GM20431 (cell line): Measurements from ENCODE around the gene PHACTR1.

Source experiments
- in situ Hi-C: fragments of 300-500 bp; cut with MseI, MboI; formaldehyde crosslinking; loops from one replicate; pipeline ENCODE4 v1.15.0; 2020; ENCODE audit warnings: low sequenced_read_pairs; ENCODE audit not compliant: unreplicated experiment

PHACTR1 gene

DNA sequence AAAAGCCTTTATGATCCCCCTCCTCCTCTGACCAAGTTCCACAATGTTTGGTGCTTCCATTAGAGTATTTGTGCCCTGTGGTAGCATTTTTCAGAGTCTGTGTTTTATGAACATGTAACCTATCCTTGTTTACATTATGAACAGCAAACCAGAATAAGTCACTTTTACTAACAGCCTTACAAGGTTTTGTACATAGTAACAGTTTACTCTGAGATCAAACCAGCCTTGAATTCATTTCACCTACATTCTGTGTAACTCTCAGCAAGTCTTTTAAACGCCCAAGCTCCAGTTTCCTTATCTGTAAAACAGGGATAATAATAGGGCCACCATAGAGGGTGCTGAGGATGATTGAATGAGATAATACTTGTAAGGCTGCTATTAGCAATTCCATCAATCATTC lies 175.0 kb downstream of the PHACTR1 start:
- in situ Hi-C loops = loop anchor here (25.0 kb wide), 1 partner anchor 1304 kb away; no protein-coding TSS in a partner anchor

DNA sequence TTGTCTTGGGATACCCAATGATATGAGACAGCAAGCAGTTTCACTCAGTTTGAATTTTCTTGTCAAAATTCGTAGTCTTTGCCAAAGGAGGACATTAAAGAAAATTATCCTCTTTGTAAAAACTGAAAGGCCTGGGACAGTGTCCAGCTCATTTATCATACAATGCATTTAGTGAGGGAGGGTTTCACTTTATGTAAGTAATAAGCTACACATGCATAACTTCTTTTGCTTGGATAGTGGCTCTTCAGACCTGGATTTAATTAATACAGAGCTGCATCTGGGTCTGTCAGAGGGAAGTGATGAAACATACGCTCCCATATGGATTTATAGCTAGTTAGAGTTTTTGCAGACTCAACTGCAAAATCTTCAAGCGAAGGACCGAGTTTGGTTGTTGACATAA lies 175.6 kb downstream of the PHACTR1 start:
- in situ Hi-C loops = loop anchor here (25.0 kb wide), 1 partner anchor 1305 kb away; no protein-coding TSS in a partner anchor

DNA sequence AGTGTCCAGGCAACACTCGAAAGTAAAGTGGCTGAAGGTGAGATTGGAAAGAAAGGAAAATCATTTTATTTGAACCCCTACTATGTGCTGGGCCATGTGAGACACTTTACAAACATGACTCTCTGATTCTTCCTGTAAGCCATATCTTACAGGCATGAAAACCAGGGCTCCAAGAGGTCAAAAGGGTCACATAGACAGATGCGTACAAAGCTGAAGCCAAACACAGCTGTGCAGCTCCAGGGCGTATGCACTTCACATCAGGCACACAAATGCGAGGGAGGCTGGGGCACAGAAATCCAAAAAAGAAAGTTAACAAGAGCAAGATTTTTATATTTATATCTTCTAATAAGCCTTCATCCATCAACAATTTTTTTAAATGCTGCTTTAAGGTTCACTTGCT lies 176.5 kb downstream of the PHACTR1 start:
- in situ Hi-C loops = loop anchor here (25.0 kb wide), 1 partner anchor 1306 kb away; no protein-coding TSS in a partner anchor

DNA sequence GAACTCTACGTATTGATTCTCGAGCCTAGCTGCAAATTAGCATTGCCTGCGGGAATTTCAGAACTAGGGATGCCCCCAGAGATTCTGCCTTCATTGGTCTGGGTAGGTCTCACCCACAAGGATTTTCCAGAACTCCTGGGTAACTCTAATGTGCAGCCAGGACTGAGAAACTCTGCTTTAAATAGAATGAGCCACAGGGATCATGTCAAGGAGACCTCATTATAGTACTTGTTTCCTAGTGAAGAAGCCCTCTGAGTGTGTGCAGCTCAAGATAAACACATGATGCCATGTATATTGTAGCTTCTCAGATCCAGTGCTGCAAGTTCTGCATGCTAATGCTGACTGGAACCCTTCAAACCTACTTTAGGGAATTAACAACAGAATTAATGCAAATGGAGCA lies 179.2 kb downstream of the PHACTR1 start:
- in situ Hi-C loops = loop anchor here (25.0 kb wide), 1 partner anchor 1308 kb away; no protein-coding TSS in a partner anchor

DNA sequence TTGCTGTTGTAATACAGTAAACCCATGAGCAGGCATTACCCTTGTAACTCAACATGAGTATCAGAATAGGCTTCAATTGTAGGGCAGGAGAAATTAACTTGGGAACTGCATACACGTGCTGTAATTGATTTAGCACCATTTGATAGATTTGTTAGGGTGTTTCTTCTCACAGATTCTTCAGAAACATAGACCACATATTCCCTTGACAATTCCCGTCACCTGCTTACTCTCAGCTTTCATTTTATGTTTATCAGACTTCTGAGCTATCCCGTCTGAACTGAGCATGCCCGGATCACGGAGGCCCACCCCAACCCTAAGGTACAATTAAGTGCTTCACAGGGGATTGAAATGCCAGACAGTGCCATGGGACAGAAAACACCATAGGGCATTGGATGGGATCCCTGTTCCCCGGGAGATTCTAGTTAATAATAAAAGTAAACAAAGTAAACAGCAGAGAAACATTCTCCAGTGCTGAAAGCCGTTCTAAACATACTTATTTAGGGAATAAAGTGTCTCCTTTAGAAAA lies 179.7 kb downstream of the PHACTR1 start:
- in situ Hi-C loops = loop anchor here (25.0 kb wide), 1 partner anchor 1309 kb away; no protein-coding TSS in a partner anchor

DNA sequence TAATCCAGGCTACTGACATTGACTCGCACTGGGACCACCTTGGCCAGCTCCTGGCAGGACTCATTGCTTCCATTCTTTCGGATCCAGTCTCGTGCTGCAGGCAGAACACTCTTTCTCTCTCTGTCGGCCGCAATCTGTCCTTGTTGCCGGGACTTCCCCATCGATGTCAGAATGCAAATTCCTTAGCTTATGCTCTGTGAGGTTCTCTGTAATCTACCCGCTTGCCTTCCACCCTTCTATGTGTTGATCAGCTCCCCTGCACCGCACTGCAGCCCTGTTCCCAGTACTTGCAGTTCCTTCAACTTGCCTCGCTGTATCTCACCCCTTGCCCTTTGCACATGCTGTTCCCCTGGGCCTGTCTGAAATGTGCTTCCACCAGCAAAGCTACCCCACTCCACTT lies 182.0 kb downstream of the PHACTR1 start:
- in situ Hi-C loops = loop anchor here (25.0 kb wide), 1 partner anchor 1311 kb away; no protein-coding TSS in a partner anchor

DNA sequence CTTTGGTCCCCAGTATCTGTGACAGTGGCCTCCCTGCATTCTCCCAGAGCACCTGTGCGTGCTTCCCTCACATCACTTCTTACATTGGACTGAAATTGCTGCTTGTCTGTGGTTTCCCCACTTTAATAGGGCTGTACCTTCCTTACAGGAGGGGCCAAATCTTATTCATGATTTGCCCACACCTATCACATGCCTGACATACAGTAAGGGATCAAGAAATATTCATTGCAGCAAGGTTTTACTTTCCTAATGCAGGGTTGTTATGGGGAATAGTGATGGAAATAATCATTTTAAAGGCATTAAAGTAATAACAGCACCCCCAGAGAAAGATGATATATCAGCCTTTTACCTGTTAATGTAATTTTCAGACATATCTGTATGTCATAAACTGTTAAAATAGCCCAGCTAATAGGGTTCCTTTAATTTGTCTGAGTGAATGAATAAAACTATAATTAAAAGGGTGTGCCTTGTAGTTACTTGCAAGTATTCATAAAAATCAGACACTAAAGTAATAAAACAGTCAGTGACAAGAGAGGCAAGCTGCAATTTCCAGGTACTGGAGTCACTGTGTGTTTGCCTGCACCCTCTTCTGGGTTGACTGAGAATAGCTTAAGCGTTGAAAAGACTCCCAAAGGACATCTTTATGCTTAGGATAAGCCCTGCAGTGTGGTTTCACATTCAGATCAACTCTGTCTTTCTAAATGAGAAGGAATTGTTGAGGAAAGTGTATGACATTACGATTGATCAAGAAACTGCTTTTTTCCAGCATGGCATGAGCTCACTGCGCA lies 182.7 kb downstream of the PHACTR1 start:
- in situ Hi-C loops = loop anchor here (25.0 kb wide), 1 partner anchor 1312 kb away; no protein-coding TSS in a partner anchor

DNA sequence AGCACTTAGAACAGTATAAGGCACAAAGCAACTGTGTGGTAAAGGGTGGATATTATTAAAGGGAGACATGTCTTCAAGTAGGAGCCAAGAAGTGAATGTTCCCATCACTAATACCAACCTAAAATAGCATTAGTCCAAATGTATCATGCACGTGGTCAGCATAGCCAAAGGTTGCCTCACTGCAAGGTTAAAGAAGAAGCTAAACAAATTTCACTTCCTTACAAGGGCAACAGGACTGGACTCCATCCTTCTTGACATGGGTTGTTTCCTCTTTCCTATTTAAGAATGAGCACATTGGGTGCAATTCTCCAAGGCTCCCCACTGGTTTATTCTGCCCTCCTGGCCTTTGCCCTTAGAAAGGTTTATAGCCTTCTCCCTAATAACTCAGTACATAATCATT lies 186.7 kb downstream of the PHACTR1 start:
- in situ Hi-C loops = no loop called here

DNA sequence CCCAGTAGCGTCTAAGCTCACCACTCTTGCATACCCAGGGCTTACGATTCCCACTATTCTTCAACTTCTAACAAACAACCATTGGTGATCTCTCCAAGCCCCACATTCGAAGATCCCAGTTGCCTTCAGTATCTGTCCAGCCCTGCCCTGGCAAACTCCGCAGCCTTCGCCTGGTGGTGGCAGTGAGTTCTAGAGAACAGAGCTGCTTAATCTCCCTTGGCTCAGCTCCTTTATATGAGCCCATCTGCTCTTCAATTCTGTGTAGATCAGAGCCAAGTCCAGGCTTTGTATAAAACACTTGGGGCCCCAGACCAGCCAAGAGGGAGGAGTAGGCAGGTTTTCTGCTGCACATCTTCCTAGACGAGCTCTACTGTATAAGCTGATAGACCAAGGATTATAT lies 193.3 kb downstream of the PHACTR1 start:
- in situ Hi-C loops = no loop called here

DNA sequence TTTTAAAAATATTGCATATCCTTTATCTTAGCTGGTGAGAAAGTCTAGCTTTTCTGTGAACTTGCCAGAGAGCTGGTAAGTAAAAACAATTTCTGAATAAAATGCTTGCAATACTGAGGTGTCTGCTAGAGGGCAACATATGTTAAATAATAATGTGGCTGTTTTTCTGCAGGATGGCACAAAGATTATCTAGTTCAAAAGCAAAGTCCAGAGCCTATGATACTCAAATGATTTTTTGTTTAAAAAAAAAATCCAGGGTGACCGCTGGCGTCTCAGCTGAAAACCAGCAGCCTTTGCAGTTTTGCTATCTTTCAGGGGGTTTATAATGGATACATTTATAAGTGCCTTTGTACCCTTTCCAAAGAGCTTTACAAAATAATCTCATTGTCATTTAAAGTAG lies 194.9 kb downstream of the PHACTR1 start:
- in situ Hi-C loops = no loop called here

DNA sequence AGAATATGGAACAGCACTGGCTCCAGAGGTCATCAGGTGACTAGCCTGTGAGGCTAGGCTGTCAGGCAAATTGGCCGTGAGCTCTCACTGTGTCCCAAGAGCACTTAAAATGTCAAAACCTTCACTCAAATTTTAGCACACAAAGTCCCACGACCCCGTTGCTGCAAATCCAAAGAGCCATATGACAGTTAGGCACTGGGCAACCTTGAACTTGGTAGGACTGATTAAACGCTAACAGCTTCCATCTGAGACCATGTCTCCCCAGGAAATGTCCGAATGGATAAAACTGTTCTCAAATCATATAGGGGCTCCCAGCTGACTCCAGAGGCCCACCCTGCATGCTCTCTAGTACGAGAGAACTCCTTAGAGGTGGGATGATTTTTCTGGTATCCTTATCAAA lies 196.6 kb downstream of the PHACTR1 start:
- in situ Hi-C loops = no loop called here

DNA sequence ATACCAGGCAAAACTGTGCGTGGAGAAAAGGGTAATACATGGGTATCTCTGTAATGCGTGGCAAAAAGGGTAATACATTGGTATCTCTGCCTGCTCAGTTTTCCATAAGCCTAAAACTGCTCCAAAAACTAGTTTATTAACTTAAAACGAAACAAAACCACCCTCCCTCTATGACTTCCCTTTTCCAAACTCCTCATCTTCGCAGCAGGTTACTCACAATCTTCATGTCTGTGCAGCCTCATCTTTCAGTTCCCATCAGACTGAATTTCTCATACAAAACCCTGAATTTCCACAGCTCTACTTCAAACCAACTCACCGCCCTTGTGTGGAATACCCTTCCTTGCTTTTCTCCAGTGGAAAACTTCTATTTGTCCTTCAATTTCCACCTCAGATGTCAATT lies 199.4 kb downstream of the PHACTR1 start:
- in situ Hi-C loops = no loop called here

DNA sequence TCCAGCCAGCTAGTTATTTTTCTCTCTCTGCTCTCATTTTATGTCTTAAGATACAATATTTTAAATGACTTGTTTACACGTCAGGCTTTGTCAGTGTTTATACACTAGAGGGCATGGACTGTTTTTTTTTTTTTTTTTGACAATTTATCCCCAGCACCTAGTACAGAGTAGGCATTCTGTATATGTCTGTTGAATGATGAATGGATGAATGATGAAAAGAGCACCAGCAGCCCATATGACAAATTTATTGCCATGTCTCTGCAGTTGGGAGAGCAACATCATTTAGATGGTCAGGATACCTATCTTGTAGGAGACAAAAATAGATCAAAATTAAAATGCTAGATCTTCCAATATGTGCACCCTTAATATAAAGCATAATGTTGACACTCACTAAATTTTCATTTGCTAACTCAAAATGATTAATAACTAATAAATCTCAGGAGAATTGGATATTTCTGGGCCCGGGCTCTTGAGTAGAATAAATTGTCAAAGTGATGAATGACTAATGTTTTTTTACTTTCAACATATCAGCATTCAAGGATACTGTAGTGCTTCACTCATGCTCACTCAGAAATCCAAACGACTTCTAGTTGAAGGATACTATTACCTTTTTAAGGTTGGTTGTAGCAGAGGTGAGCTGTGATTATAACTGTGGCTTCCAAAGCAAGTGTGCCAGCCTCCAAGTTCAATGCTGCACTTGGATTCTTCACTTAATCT lies 200.0 kb downstream of the PHACTR1 start:
- in situ Hi-C loops = no loop called here

DNA sequence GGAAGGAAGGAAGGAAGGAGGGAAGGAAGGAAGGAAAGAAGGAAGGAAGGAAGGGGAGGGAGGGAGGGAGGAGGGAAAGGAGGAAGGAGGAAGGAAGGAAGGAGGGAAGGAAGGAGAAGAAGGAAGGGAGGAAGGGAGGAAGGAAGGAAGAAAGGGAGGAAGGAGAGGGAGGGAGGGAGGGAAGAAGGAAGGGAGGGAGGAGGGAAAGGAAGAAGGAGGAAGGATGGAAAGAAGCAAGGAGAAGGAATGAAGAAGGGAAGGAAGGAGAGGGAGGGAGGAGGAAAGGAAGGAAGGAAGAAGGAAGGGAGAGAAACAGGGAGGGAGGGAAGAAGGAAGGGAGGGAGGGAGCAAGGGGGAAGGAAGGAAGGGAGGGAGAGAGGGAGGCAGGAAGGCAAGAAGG lies 204.9 kb downstream of the PHACTR1 start:
- in situ Hi-C loops = no loop called here

DNA sequence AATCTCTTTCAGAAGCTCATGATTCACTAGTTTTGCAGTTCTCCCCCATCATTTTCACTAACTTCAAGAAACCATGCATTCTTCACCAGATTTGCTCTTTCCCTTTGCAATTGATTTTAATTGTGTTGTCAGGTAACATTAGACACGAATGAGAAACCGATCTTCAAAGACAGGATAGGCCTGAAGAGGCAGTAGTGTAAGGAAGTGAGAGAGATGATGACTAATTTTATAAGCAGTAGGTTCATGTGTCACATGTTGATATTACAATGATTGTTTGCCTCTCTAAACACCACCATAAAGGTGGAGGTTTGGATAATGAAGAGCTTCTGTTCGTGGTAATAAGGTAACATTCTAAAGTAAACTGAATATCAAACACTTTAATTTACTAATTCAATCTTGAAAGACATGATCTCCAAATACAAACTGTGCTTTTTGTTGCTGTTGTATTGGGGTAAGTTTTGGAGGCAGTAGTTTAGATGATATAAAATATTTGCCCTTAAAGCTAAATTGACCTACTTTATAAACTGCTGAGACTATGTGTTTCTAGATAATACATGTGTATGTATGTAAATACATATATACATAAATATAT lies 207.2 kb downstream of the PHACTR1 start:
- in situ Hi-C loops = no loop called here

DNA sequence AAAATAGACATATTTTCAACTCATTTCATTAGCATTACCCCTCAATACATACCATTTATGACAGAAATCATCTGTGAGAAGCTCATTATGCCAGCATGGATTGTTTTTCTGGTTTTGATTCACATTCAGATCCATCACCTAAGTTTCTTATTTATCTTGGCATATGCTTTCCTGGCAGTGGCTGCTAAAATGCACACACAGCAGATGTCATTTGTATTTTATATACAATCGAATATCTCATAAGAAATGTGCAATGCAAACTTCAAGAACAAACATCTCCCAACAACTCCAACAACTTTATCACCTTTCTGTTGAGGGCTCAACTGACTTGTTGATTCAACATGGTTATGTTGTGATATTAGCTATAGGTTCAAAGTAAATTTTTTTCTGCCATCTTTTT lies 208.3 kb downstream of the PHACTR1 start:
- in situ Hi-C loops = no loop called here

DNA sequence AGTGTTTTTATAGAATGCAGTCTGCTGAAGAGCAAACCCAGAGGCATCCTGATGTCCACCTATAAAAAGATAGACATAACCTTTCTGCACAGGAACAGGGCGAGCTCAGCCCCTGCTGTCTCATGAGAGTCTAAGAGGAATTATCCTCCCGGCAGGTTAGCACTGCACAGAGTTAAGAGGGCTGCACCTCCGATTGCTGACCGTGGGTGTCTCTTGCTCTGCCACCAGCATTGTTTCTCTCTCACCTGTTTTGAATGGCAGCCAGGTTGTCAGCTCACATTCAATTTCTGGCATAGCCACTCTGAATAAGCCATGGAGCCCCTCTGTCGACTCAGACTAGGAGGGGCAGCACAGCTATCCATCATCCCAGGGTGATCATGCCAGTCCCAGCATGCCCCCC lies 211.2 kb downstream of the PHACTR1 start:
- in situ Hi-C loops = no loop called here

DNA sequence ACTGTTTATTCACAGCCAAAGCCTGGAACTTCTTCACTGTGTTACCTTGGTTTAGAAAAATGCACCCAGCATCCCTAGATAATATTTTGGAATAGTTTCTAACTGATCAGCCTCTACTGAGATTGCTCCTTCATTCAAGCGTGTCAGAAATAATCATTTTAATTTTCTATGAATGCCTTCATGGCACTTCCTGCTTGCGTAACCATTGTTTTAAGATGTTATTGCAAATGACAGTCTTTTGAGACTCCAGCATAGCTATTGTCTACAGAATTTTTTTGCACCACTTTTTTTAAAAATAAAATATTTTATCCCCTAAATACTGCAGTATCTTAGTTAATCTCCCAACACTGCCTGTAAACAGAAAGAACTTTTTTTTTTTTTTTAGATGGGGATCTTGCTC lies 213.1 kb downstream of the PHACTR1 start:
- in situ Hi-C loops = no loop called here

DNA sequence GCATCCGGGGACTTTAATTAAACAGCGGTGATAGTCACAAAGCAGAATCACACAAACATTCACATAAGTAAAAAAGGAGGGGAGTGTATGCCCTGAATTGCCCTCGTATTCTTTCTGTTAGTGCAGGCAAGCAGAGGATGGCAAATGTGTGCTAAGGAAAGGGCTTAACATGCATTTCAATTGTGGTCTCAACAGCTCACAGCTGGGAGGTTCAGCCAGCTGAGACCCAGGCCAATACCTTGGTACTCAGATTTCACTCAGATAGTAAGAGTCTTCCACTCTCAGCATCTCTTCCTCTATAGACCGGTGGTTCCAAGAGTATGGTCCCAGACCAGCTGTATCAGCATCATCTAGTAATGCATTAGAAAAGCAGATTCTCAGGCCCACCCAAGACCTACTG lies 215.1 kb downstream of the PHACTR1 start:
- in situ Hi-C loops = no loop called here

DNA sequence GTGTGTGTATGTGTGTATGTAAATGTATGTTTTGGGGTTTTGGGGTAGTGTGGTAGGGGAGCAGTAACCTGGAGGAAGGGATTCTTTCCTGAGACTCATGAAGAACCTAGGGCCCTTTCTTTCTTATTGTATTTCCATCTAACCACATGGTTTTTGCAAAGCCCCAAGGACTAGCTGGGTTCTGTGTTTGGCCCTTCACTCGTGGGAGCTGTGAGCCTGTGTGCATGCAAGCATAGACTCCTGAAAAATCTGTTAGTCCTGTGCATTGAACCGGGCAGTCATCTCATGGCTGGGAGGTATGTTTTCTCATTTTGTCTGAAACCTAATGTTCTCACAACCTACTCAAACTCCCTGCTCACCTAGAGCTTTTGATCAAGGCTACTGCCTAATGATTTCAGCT lies 219.1 kb downstream of the PHACTR1 start:
- in situ Hi-C loops = no loop called here

DNA sequence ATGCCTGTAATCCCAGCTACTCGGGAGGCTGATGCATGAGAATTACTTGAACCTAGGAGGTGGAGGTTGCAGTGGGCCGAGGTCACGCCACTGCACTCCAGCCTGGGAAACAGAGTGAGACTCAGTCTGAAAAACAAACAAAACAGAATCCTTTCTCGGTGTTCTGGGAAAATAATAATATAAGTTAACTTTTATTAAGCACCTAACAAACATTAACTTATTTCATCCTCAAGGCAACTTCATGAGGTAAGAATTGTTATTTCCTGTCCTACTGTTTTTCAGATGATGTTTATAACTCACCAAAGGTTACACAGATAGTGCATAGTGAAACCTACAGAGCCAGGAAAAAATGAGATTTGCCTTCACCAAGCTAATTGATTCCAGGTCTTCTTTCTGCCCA lies 221.4 kb downstream of the PHACTR1 start:
- in situ Hi-C loops = no loop called here
